Activated naive CD4-positive, alpha-beta T cell treated with anti-CD3 and anti-CD28 coated beads, Interleukin-2, amount 10 ng/mL, durations not matched to agents 7 days and 5 days (primary cell): Measurements from ENCODE around the gene ARL5C.

Source experiments
- CTCF ChIA-PET: fragments of 350-600 bp; sonication (Branson Sonifier 250); formaldehyde crosslinking; loops from one replicate; lab custom pipeline; 2021; ENCODE audit warnings: antibody characterized with exemption; lab: Charles Lee
- DNase-seq: peaks from one replicate; pipeline ENCODE4 v3.0.0-alpha.2; 2020
- H3K27ac Mint-ChIP-seq: one replicate; pipeline ENCODE4 v1.8.0; 2021; ENCODE audit warnings: mild to moderate bottlenecking, moderate library complexity, mixed read lengths
- H3K27me3 Mint-ChIP-seq: one replicate; pipeline ENCODE4 v1.8.0; 2021; ENCODE audit warnings: mild to moderate bottlenecking, mixed read lengths
- H3K36me3 Mint-ChIP-seq: one replicate; pipeline ENCODE4 v1.8.0; 2021; ENCODE audit warnings: mixed read lengths
- H3K4me1 Mint-ChIP-seq: one replicate; pipeline ENCODE4 v1.8.0; 2021; ENCODE audit warnings: mixed read lengths
- H3K4me3 Mint-ChIP-seq: one replicate; pipeline ENCODE4 v1.8.0; 2021; ENCODE audit warnings: mild to moderate bottlenecking, moderate library complexity, mixed read lengths
- H3K9me3 Mint-ChIP-seq: one replicate; pipeline ENCODE4 v1.8.0; 2021; ENCODE audit warnings: mixed read lengths

Gene ARL5C

GRCh38 chr17:39165841-39166349, at the start of gene ARL5C:
Gene ARL5C, minus strand, starts transcription at chr17:39166161. Its CDS starts 401 bp downstream, at chr17:39165760.
- peaks cover 4% of the 10 kb centered on the region for H3K36me3 Mint-ChIP-seq

GRCh38 chr17:39213852-39214251, 47.9 kb upstream of the ARL5C start:
- H3K27me3 Mint-ChIP-seq, result peaks cover 96% of the 10 kb centered on the region
- no peaks in the 10 kb centered on the region for H3K36me3 Mint-ChIP-seq
- CTCF ChIA-PET, result interaction anchor here (1.0 to 1.9 kb wide), 2 partner anchors 17 to 22 kb away, joined by 3 to 6 read pairs; no protein-coding TSS in a partner anchor
- H3K4me1 Mint-ChIP-seq, result peaks cover 11% of the 10 kb centered on the region
- H3K27ac Mint-ChIP-seq, result no peak overlapping the region
- H3K4me3 Mint-ChIP-seq, result no peak overlapping the region
- DNase-seq, result no peak
- H3K9me3 Mint-ChIP-seq, result no peaks in the 10 kb centered on the region

More at GRCh38 chr17:39165841-39166349, at the start of gene ARL5C:
- no peak for DNase-seq
- CTCF ChIA-PET, result interaction anchor here (0.6 to 7.6 kb wide), 10 partner anchors 10 to 183 kb away, joined by 3 to 121 read pairs (median 9); partner anchors contain the start of gene PLXDC1
- H3K9me3 Mint-ChIP-seq, result peaks cover 6% of the 10 kb centered on the region
- H3K27ac Mint-ChIP-seq, result no peak within 1 kb of the TSS
- H3K4me3 Mint-ChIP-seq, result peak within 1 kb of the TSS; percentile 79
- H3K27me3 Mint-ChIP-seq, result peaks cover 84% of the 10 kb centered on the region
- H3K4me1 Mint-ChIP-seq, result peaks cover 46% of the 10 kb centered on the region

- no peak overlapping the region for H3K27ac Mint-ChIP-seq
- peaks cover 19% of the 10 kb centered on the region for H3K4me1 Mint-ChIP-seq
- H3K4me3 Mint-ChIP-seq, result no peak overlapping the region
- H3K27me3 Mint-ChIP-seq, result peaks cover 96% of the 10 kb centered on the region
- no peaks in the 10 kb centered on the region for H3K36me3 Mint-ChIP-seq
- CTCF ChIA-PET, result interaction anchor here (1.3 kb wide), 1 partner anchor 23 kb away, joined by 5 read pairs; no protein-coding TSS in a partner anchor
- no peak for DNase-seq
- H3K9me3 Mint-ChIP-seq, result no peaks in the 10 kb centered on the region
Observed at GRCh38 chr17:39212841-39213480, 47.0 kb upstream of the ARL5C start.

GRCh38 chr17:39212195-39212810, 46.3 kb upstream of the ARL5C start:
- Mint-ChIP-seq H3K27me3 (peaks cover 91% of the 10 kb centered on the region), H3K4me1 (peaks cover 22% of the 10 kb centered on the region), H3K4me3 (no peak overlapping the region), H3K27ac (no peak overlapping the region), H3K36me3 (no peaks in the 10 kb centered on the region), H3K9me3 (no peaks in the 10 kb centered on the region)
- CTCF ChIA-PET, result interaction anchor here (1.3 kb wide), 1 partner anchor 23 kb away, joined by 5 read pairs; no protein-coding TSS in a partner anchor
- DNase-seq, result no peak

GRCh38 chr17:39210093-39210434, 44.1 kb upstream of the ARL5C start:
- peak overlapping the region; percentile 45 for H3K4me3 Mint-ChIP-seq
- H3K27me3 Mint-ChIP-seq, result peaks cover 74% of the 10 kb centered on the region
- DNase-seq, result no peak
- H3K36me3 Mint-ChIP-seq, result no peaks in the 10 kb centered on the region
- no peak overlapping the region for H3K27ac Mint-ChIP-seq
- CTCF ChIA-PET, result interaction anchor here (6.1 to 8.2 kb wide), 3 partner anchors 22 to 35 kb away, joined by 74 to 162 read pairs (median 81); no protein-coding TSS in a partner anchor
- H3K9me3 Mint-ChIP-seq, result no peaks in the 10 kb centered on the region
- peaks cover 31% of the 10 kb centered on the region for H3K4me1 Mint-ChIP-seq

GRCh38 chr17:39209317-39210092, 43.5 kb upstream of the ARL5C start:
- peaks cover 31% of the 10 kb centered on the region for H3K4me1 Mint-ChIP-seq
- H3K27ac Mint-ChIP-seq, result no peak overlapping the region
- no peaks in the 10 kb centered on the region for H3K9me3 Mint-ChIP-seq
- CTCF ChIA-PET, result interaction anchor here (1.0 to 8.2 kb wide), 4 partner anchors 22 to 36 kb away, joined by 3 to 162 read pairs (median 78); no protein-coding TSS in a partner anchor
- H3K27me3 Mint-ChIP-seq, result peaks cover 69% of the 10 kb centered on the region
- peaks cover 5% of the 10 kb centered on the region for H3K36me3 Mint-ChIP-seq
- DNase-seq, result peak; percentile 80
- peak overlapping the region; percentile 45 for H3K4me3 Mint-ChIP-seq

GRCh38 chr17:39208893-39209292, 42.9 kb upstream of the ARL5C start:
- Mint-ChIP-seq H3K9me3 (no peaks in the 10 kb centered on the region), H3K27ac (no peak overlapping the region), H3K4me3 (no peak overlapping the region), H3K36me3 (peaks cover 12% of the 10 kb centered on the region), H3K4me1 (peaks cover 31% of the 10 kb centered on the region), H3K27me3 (peaks cover 63% of the 10 kb centered on the region)
- CTCF ChIA-PET, result interaction anchor here (1.0 to 8.2 kb wide), 5 partner anchors 23 to 39 kb away, joined by 3 to 162 read pairs (median 74); no protein-coding TSS in a partner anchor
- DNase-seq, result no peak

- H3K4me3 Mint-ChIP-seq, result no peak overlapping the region
- H3K27me3 Mint-ChIP-seq, result peaks cover 58% of the 10 kb centered on the region
- CTCF ChIA-PET, result interaction anchor here (1.5 to 8.2 kb wide), 6 partner anchors 10 to 40 kb away, joined by 4 to 162 read pairs (median 42); partner anchors contain the start of gene CACNB1
- H3K36me3 Mint-ChIP-seq, result peaks cover 18% of the 10 kb centered on the region
- no peak for DNase-seq
- no peak overlapping the region for H3K27ac Mint-ChIP-seq
- H3K4me1 Mint-ChIP-seq, result peaks cover 35% of the 10 kb centered on the region
- H3K9me3 Mint-ChIP-seq, result no peaks in the 10 kb centered on the region
Observed at GRCh38 chr17:39208136-39208535, 42.2 kb upstream of the ARL5C start.

- H3K36me3 Mint-ChIP-seq, result peaks cover 44% of the 10 kb centered on the region
- DNase-seq, result no peak
- H3K9me3 Mint-ChIP-seq, result no peaks in the 10 kb centered on the region
- peaks cover 28% of the 10 kb centered on the region for H3K27me3 Mint-ChIP-seq
- no peak overlapping the region for H3K4me3 Mint-ChIP-seq
- H3K4me1 Mint-ChIP-seq, result peaks cover 57% of the 10 kb centered on the region
- CTCF ChIA-PET, result interaction anchor here (1.0 to 8.2 kb wide), 4 partner anchors 26 to 369 kb away, joined by 3 to 162 read pairs (median 78); no protein-coding TSS in a partner anchor
- H3K27ac Mint-ChIP-seq, result no peak overlapping the region
Observed at GRCh38 chr17:39205112-39205526, 39.2 kb upstream of the ARL5C start.

- no peak overlapping the region for H3K4me3 Mint-ChIP-seq
- H3K27me3 Mint-ChIP-seq, result peaks cover 19% of the 10 kb centered on the region
- peaks cover 61% of the 10 kb centered on the region for H3K4me1 Mint-ChIP-seq
- H3K27ac Mint-ChIP-seq, result no peak overlapping the region
- no peaks in the 10 kb centered on the region for H3K9me3 Mint-ChIP-seq
- no peak for DNase-seq
- CTCF ChIA-PET, result interaction anchor here (1.2 to 8.2 kb wide), 4 partner anchors 27 to 41 kb away, joined by 3 to 162 read pairs (median 78); no protein-coding TSS in a partner anchor
- peaks cover 44% of the 10 kb centered on the region for H3K36me3 Mint-ChIP-seq
Observed at GRCh38 chr17:39204245-39204644, 38.3 kb upstream of the ARL5C start.

GRCh38 chr17:39200957-39201510, 35.1 kb upstream of the ARL5C start:
- no peak for DNase-seq
- peaks cover 56% of the 10 kb centered on the region for H3K4me1 Mint-ChIP-seq
- H3K4me3 Mint-ChIP-seq, result peak overlapping the region; percentile 94
- H3K27ac Mint-ChIP-seq, result peak overlapping the region; percentile 97
- peaks cover 44% of the 10 kb centered on the region for H3K36me3 Mint-ChIP-seq
- CTCF ChIA-PET, result interaction anchor here (1.0 to 1.1 kb wide), 2 partner anchors 31 to 32 kb away, joined by 3 read pairs; no protein-coding TSS in a partner anchor
- H3K27me3 Mint-ChIP-seq, result no peaks in the 10 kb centered on the region
- H3K9me3 Mint-ChIP-seq, result no peaks in the 10 kb centered on the region

- DNase-seq, result peak; percentile 88
Observed at GRCh38 chr17:39200070-39200879, 34.3 kb upstream of the ARL5C start, which contains the start of gene RPL19. Gene RPL19, plus strand, starts transcription at chr17:39200283. Its CDS starts 62 bp downstream, at chr17:39200345.

More at GRCh38 chr17:39200070-39200879, 34.3 kb upstream of the ARL5C start, which contains the start of gene RPL19:
- Mint-ChIP-seq H3K4me3 (peak within 1 kb of the TSS; percentile 94), H3K36me3 (peaks cover 46% of the 10 kb centered on the region), H3K9me3 (no peaks in the 10 kb centered on the region), H3K4me1 (peaks cover 63% of the 10 kb centered on the region), H3K27ac (peak within 1 kb of the TSS; percentile 97), H3K27me3 (no peaks in the 10 kb centered on the region)
- CTCF ChIA-PET, result interaction anchor here (0.8 to 1.7 kb wide), 8 partner anchors 17 to 47 kb away, joined by 3 to 9 read pairs (median 3); no protein-coding TSS in a partner anchor
